Endothelial cell (in vitro differentiated cells): Measurements from ENCODE around the gene FOXC1. TPM values are rescaled to one million over a fixed set of nuclear protein-coding genes. Genes with fewer than 3 reads are reported as not detected.

Source experiments
- DNase-seq: peaks from one replicate; pipeline ENCODE4 v3.0.0; 2021; ENCODE audit warnings: low spot score
- H3K27ac Mint-ChIP-seq: one replicate; pipeline ENCODE4 v1.8.0; 2021; ENCODE audit warnings: mixed read lengths, inconsistent platforms; ENCODE audit not compliant: unreplicated experiment
- H3K27me3 Mint-ChIP-seq: one replicate; pipeline ENCODE4 v1.8.0; 2021; ENCODE audit warnings: mild to moderate bottlenecking, moderate library complexity, mixed read lengths, inconsistent platforms; ENCODE audit not compliant: unreplicated experiment
- H3K36me3 Mint-ChIP-seq: one replicate; pipeline ENCODE4 v1.8.0; 2021; ENCODE audit warnings: mild to moderate bottlenecking, low read depth, mixed read lengths, inconsistent platforms; ENCODE audit not compliant: unreplicated experiment
- H3K4me1 Mint-ChIP-seq: one replicate; pipeline ENCODE4 v1.8.0; 2021; ENCODE audit warnings: mild to moderate bottlenecking, mixed read lengths, inconsistent platforms; ENCODE audit not compliant: unreplicated experiment
- H3K4me3 Mint-ChIP-seq: one replicate; pipeline ENCODE4 v1.8.0; 2021; ENCODE audit warnings: mild to moderate bottlenecking, mixed read lengths, inconsistent platforms; ENCODE audit not compliant: unreplicated experiment
- H3K9me3 Mint-ChIP-seq: one replicate; pipeline ENCODE4 v1.8.0; 2021; ENCODE audit warnings: mixed read lengths, inconsistent platforms; ENCODE audit not compliant: unreplicated experiment
- CTCF ChIP-seq: fragments of 200-600 bp; sonication (generic); IDR thresholded peaks from one replicate; pipeline ENCODE4 v1.5.0; 2021; ENCODE audit warnings: antibody characterized with exemption; ENCODE audit not compliant: unreplicated experiment
- total RNA-seq: library from RNA; stranded (reverse); fragmentation: NEBNext Ultra II Directional; extraction: Animal tissue kit (Norgen Biotek cat#: 25700); gene quantifications from one replicate; pipeline ENCODE4 v1.2.1, GENCODE V29; 2021; ENCODE audit not compliant: unreplicated experiment

The FOXC1 gene
- total RNA-seq, 1 donor from 2014 or later = 112 TPM

GRCh38 chr6:1597924-1598323, 11.8 kb upstream of the FOXC1 start:
- peaks cover 27% of the 10 kb centered on the region for H3K4me1 Mint-ChIP-seq
- no peak for DNase-seq
- H3K4me3 Mint-ChIP-seq = peak overlapping the region; percentile 3
- no peak for TF ChIP-seq CTCF
- H3K27ac Mint-ChIP-seq = peak overlapping the region; percentile 14
- H3K27me3 Mint-ChIP-seq = peaks cover 10% of the 10 kb centered on the region
- no peaks in the 10 kb centered on the region for H3K36me3 Mint-ChIP-seq
- no peaks in the 10 kb centered on the region for H3K9me3 Mint-ChIP-seq

GRCh38 chr6:1598433-1598832, 11.3 kb upstream of the FOXC1 start:
- Mint-ChIP-seq H3K9me3 (no peaks in the 10 kb centered on the region), H3K27me3 (peaks cover 10% of the 10 kb centered on the region), H3K36me3 (no peaks in the 10 kb centered on the region), H3K4me3 (no peak overlapping the region), H3K27ac (no peak overlapping the region), H3K4me1 (peaks cover 27% of the 10 kb centered on the region)
- no peak for TF ChIP-seq CTCF
- no peak for DNase-seq

GRCh38 chr6:1598886-1599285, 10.8 kb upstream of the FOXC1 start:
- Mint-ChIP-seq H3K27me3 (peaks cover 10% of the 10 kb centered on the region), H3K9me3 (no peaks in the 10 kb centered on the region), H3K36me3 (no peaks in the 10 kb centered on the region), H3K4me3 (no peak overlapping the region), H3K27ac (no peak overlapping the region), H3K4me1 (peaks cover 24% of the 10 kb centered on the region)
- no peak for DNase-seq
- TF ChIP-seq CTCF = no peak

GRCh38 chr6:1599469-1599868, 10.2 kb upstream of the FOXC1 start:
- no peaks in the 10 kb centered on the region for H3K36me3 Mint-ChIP-seq
- H3K4me1 Mint-ChIP-seq = peaks cover 24% of the 10 kb centered on the region
- no peak for DNase-seq
- no peaks in the 10 kb centered on the region for H3K9me3 Mint-ChIP-seq
- no peak overlapping the region for H3K27ac Mint-ChIP-seq
- TF ChIP-seq CTCF = no peak
- no peak overlapping the region for H3K4me3 Mint-ChIP-seq
- peaks cover 10% of the 10 kb centered on the region for H3K27me3 Mint-ChIP-seq

GRCh38 chr6:1600063-1600763, 9.5 kb upstream of the FOXC1 start:
- no peak for TF ChIP-seq CTCF
- no peak overlapping the region for H3K4me3 Mint-ChIP-seq
- peaks cover 24% of the 10 kb centered on the region for H3K4me1 Mint-ChIP-seq
- H3K36me3 Mint-ChIP-seq = no peaks in the 10 kb centered on the region
- no peak overlapping the region for H3K27ac Mint-ChIP-seq
- no peak for DNase-seq
- no peaks in the 10 kb centered on the region for H3K9me3 Mint-ChIP-seq
- peaks cover 10% of the 10 kb centered on the region for H3K27me3 Mint-ChIP-seq
